Gastrocnemius medialis (tissue), 4 donors: ENCODE results near the gene TMEM252.

Experiments used
- CTCF ChIP-seq, 5 experiments: fragments of 450-650 bp in 3 of 5; fragments of 200-600 bp in 2 of 5; sonication (generic) in 2 of 5; IDR thresholded peaks in 4 of 5; conservative IDR thresholded peaks in 1 of 5; 1 replicate in 4 of 5; 2 replicates in 1 of 5; pipeline ENCODE4 v1.5.1; 2016 to 2019; ENCODE audit warnings: antibody characterized with exemption in 5 of 5, mild to moderate bottlenecking in 3 of 5, moderate library complexity in 3 of 5
- POLR2A ChIP-seq, 2 donors: fragments of 450-650 bp; IDR thresholded peaks; one replicate each; pipeline ENCODE4 v1.6.1; 2017; ENCODE audit warnings: antibody characterized with exemption in 2 of 2, mild to moderate bottlenecking in 2 of 2, moderate library complexity in 2 of 2

- TF ChIP-seq CTCF (IDR thresholded peaks at IDR 0.05 in 4 of 5, conservative IDR thresholded peaks at IDR 0.05 in 1 of 5), result no peak
- no peak for TF ChIP-seq POLR2A (IDR thresholded peaks at IDR 0.05)
These were observed 46.6 kb downstream of the TMEM252 start for GRCh38 chr9:68493958-68494577.
